Spleen (tissue), 11 donors: Measurements from ENCODE around the gene CHD2. TPM values are rescaled to one million over a fixed set of nuclear protein-coding genes. Genes with fewer than 3 reads are reported as not detected.

Experiments used
- DNase-seq: peaks from one replicate; pipeline ENCODE4 v3.0.0-alpha.2; 2020
- H3K27ac ChIP-seq, 8 donors: fragments of 200-600 bp; sonication (generic) in 7 of 8; 1 replicate in 4 of 8; 2 replicates in 4 of 8; pipeline versions ENCODE4 v1.5.0 to v1.8.0; 2016 to 2021; ENCODE audit warnings: inconsistent platforms in 4 of 8, mild to moderate bottlenecking in 4 of 8, moderate library complexity in 1 of 8
- H3K27me3 ChIP-seq, 7 donors: fragments of 200-600 bp; sonication (generic) in 6 of 7; replicated peaks in 1 of 7; 1 replicate in 4 of 7; 2 replicates in 3 of 7; pipeline versions ENCODE4 v1.5.0 to v1.8.0; 2016 to 2021; ENCODE audit warnings: inconsistent platforms in 3 of 7, mild to moderate bottlenecking in 1 of 7
- H3K36me3 ChIP-seq, 6 donors: fragments of 200-600 bp; sonication (generic) in 5 of 6; 1 replicate in 4 of 6; 2 replicates in 2 of 6; pipeline versions ENCODE4 v1.5.0 to v1.8.0; 2016 to 2021; ENCODE audit warnings: inconsistent platforms in 2 of 6
- H3K4me1 ChIP-seq, 6 donors: fragments of 200-600 bp; sonication (generic) in 5 of 6; 1 replicate in 3 of 6; 2 replicates in 3 of 6; pipeline versions ENCODE4 v1.5.0 to v1.8.0; 2016 to 2021; ENCODE audit warnings: inconsistent platforms in 3 of 6
- H3K4me3 ChIP-seq, 8 donors: fragments of 200-600 bp; sonication (generic) in 7 of 8; 1 replicate in 4 of 8; 2 replicates in 4 of 8; pipeline versions ENCODE4 v1.5.0 to v1.8.0; 2016 to 2021; ENCODE audit warnings: inconsistent platforms in 4 of 8, mild to moderate bottlenecking in 4 of 8, moderate library complexity in 2 of 8
- H3K9me3 ChIP-seq, 8 donors: fragments of 200-600 bp; sonication (generic) in 7 of 8; 1 replicate in 4 of 8; 2 replicates in 4 of 8; pipeline versions ENCODE4 v1.5.0 to v1.8.0; 2016 to 2021; ENCODE audit warnings: inconsistent platforms in 4 of 8
- CTCF ChIP-seq, 11 experiments: fragments of 200-600 bp in 7 of 11; fragments of 450-650 bp in 4 of 11; sonication (generic) in 4 of 11; IDR thresholded peaks in 8 of 11; conservative IDR thresholded peaks in 3 of 11; 1 replicate in 7 of 11; 2 replicates in 4 of 11; pipeline versions ENCODE4 v1.4.0 to v1.8.0; 2016 to 2021; ENCODE audit warnings: antibody characterized with exemption in 11 of 11, inconsistent platforms in 4 of 11, mild to moderate bottlenecking in 1 of 11
- POLR2A ChIP-seq, 3 donors: fragments of 450-650 bp; IDR thresholded peaks; one replicate each; pipeline ENCODE4 v1.5.1; 2017; ENCODE audit warnings: antibody characterized with exemption in 3 of 3, mild to moderate bottlenecking in 1 of 3
- POLR2AphosphoS5 ChIP-seq, 3 donors: sonication (generic); formaldehyde crosslinking; IDR thresholded peaks; one replicate each; pipeline ENCODE4 v1.5.1; 2017; ENCODE audit warnings: antibody characterized with exemption in 3 of 3
- WGBS, 5 donors: extraction: QIAGEN DNeasy Blood & Tissue Kit in 3 of 5; methylation state at CpG; one replicate each; pipeline versions ENCODE4 v1.1.5 to v1.1.7; 2013 to 2018; 5-methylcytosine and 5-hydroxymethylcytosine counted together
- intact Hi-C: fragments of 100-400 bp; cut with DNase I; formaldehyde crosslinking; loops from one replicate; pipeline ENCODE4 v1.15.0; 2023; ENCODE audit warnings: low total_unique reads
- polyA plus RNA-seq, 3 donors: library from polyadenylated mRNA; stranded (reverse); fragments of 200-250 nt; gene quantifications; one replicate each; pipeline ENCODE4 v1.2.1, GENCODE V29; 2013
- total RNA-seq, 7 donors: library from RNA; depleted of rRNA in 3 of 7; stranded (reverse); fragments of >200 nt in 3 of 7; fragmentation: NEBNext Ultra II Directional in 4 of 7; extraction: Animal tissue kit (Norgen Biotek cat#: 25700) in 4 of 7; gene quantifications; one replicate each; pipeline versions ENCODE4 v1.1.0 to v1.2.1, GENCODE V29; 2016 to 2021
- donor health status: healthy with polysubstance abuse.
- donor health status: DM: no; HTN: no; CAD: no; lungs with moderate emphysema.
- donor health status: DM: no; HTN: no; CAD: no.
- donor health status: Bipolar disorder and iron deficiency.
- donor health status: healthy.
- donor health status: DM: no; HTN: no; CAD: no.
- donor health status: DM: yes; HTN: yes; CAD: no.

Gene CHD2
- total and polyA plus RNA-seq, 10 donors: 37.3 to 232 (median 170) TPM

- peaks cover 7 to 100% (median 90%) of the 10 kb centered on the region in 6 donors for H3K36me3 ChIP-seq
- 48 to 83% (median 61%) methylated on average over 1 of the region's 1 CpG for WGBS, 5 donors
- H3K27ac ChIP-seq: peak overlapping the region in 2 of 8 donors; percentile 9 to 19
- DNase-seq: no peak
- H3K4me3 ChIP-seq: no peak overlapping the region
- TF ChIP-seq CTCF (IDR thresholded peaks at IDR 0.05 in 8 of 11, conservative IDR thresholded peaks at IDR 0.05 in 3 of 11) (no peak), POLR2AphosphoS5 (IDR thresholded peaks at IDR 0.05) (no peak), POLR2A (IDR thresholded peaks at IDR 0.05) (no peak)
- intact Hi-C loops: no loop called here
- no peaks in the 10 kb centered on the region for H3K9me3 ChIP-seq
- H3K27me3 ChIP-seq: no peaks in the 10 kb centered on the region
- H3K4me1 ChIP-seq: peaks cover 0 to 95% (median 29%) of the 10 kb centered on the region in 6 donors
Observed at GRCh38 chr15:92930776-92931175, 30.7 kb downstream of the CHD2 start.

- no peak for TF ChIP-seq CTCF (IDR thresholded peaks at IDR 0.05 in 8 of 11, conservative IDR thresholded peaks at IDR 0.05 in 3 of 11)
- TF ChIP-seq POLR2AphosphoS5 (IDR thresholded peaks at IDR 0.05): no peak
- TF ChIP-seq POLR2A (IDR thresholded peaks at IDR 0.05): no peak
- Histone ChIP-seq H3K4me3 (no peak overlapping the region), H3K9me3 (no peaks in the 10 kb centered on the region), H3K27me3 (no peaks in the 10 kb centered on the region), H3K27ac (peak overlapping the region in 3 of 8 donors; percentile 13 to 40 (median 36)), H3K4me1 (peaks cover 0 to 95% (median 30%) of the 10 kb centered on the region in 6 donors), H3K36me3 (peaks cover 7 to 100% (median 86%) of the 10 kb centered on the region in 6 donors)
- intact Hi-C loops: no loop called here
- WGBS, 5 donors: 94 to 96% (median 95%) methylated on average over 8 of the region's 8 CpGs
- DNase-seq: no peak
Observed at GRCh38 chr15:92932946-92933649, 33.0 kb downstream of the CHD2 start.

GRCh38 chr15:92933831-92934230, 33.7 kb downstream of the CHD2 start:
- peak overlapping the region in 3 of 8 donors; percentile 13 to 40 (median 36) for H3K27ac ChIP-seq
- H3K36me3 ChIP-seq: peaks cover 3 to 100% (median 88%) of the 10 kb centered on the region in 6 donors

More at GRCh38 chr15:92933831-92934230, 33.7 kb downstream of the CHD2 start:
- Histone ChIP-seq H3K4me3 (no peak overlapping the region), H3K27me3 (no peaks in the 10 kb centered on the region), H3K9me3 (no peaks in the 10 kb centered on the region), H3K4me1 (peaks cover 0 to 92% (median 30%) of the 10 kb centered on the region in 6 donors)
- DNase-seq: no peak
- no peak for TF ChIP-seq POLR2AphosphoS5 (IDR thresholded peaks at IDR 0.05)
- TF ChIP-seq CTCF (IDR thresholded peaks at IDR 0.05 in 8 of 11, conservative IDR thresholded peaks at IDR 0.05 in 3 of 11): no peak
- no peak for TF ChIP-seq POLR2A (IDR thresholded peaks at IDR 0.05)
- intact Hi-C loops: no loop called here
- WGBS, 5 donors: 94 to 100% (median 100%) methylated on average over 1 of the region's 1 CpG
